ENCODE results near the gene TNNT2. TPM values are rescaled to one million over a fixed set of nuclear protein-coding genes. Genes with fewer than 3 reads are reported as not detected.

The TNNT2 gene
- total and polyA plus RNA-seq, 2 of the 8 experiments (the other 6 are each of a cell fraction or from before 2014, with no cell fraction given), result 3.1 to 21.0 TPM

DNA sequence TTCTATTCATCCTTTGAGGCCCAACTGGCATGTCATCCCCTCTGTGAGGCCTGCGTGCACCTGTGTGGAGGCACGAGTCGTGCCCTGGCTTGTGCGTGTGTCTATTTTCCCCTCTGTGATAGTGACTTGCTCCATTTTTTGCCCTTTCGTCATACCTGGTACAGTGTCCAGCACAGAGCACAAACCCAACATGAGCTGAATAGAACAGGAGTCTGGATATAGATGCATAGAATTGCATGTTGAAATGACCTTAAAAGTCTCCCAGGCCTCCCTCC lies 32.5 kb downstream of the TNNT2 start:
- 94% methylated on average over 5 of the region's 5 CpGs; no CpG with 5 or more reads in 1 of the 2 experiments for WGBS, 2 experiments (ENCODE audit: extremely low coverage in 1 of 2, insufficient coverage in 1 of 2, insufficient read length in 1 of 2, insufficient replicate concordance in 2 of 2, low coverage in 1 of 2, low lambda C conversion rate in 2 of 2, missing lambda C conversion rate in 1 of 2)
- 0 out of 2 replicates have a peak overlapping the region, but pooled peaks have one; percentile 5 for H2BK15ac ChIP-seq (ENCODE audit: low read length)
- FAIRE-seq, result no peak

More for the DNA sequence above, 32.5 kb downstream of the TNNT2 start:
- peaks cover 8 to 23% (median 11%) of the 10 kb centered on the region in 4 experiments; a peak in 6 of 7 replicates for H3K4me1 ChIP-seq (replicated peaks in 1 of 4; ENCODE audit: control insufficient read depth in 3 of 4, insufficient read depth in 4 of 4, low read length in 3 of 4)
- no peak for DNase-seq (ENCODE audit: low read depth in 1 of 2, low spot score in 2 of 2)
- ChIA-PET CTCF (ENCODE audit: partially characterized antibody) (interaction anchor here (0.7 to 8.6 kb wide), 21 partner anchors 11 to 136 kb away, joined by 3 to 271 read pairs (median 18); no protein-coding TSS in a partner anchor), POLR2A (ENCODE audit: partially characterized antibody) (interaction anchor here (1.0 kb wide), 1 partner anchor 12 kb away, joined by 3 read pairs; no protein-coding TSS in a partner anchor)
- H2BK5ac ChIP-seq (ENCODE audit: low read depth, low read length), result no peak overlapping the region
- no peak overlapping the region for H2BK12ac ChIP-seq (ENCODE audit: low read depth, low read length)
- no peaks in the 10 kb centered on the region for H3K79me1 ChIP-seq (ENCODE audit: low read depth, low read length)
- H3K23ac ChIP-seq (ENCODE audit: insufficient read length), result no peak overlapping the region
- H2AFZ ChIP-seq (ENCODE audit: low read length), result no peak overlapping the region
- no peaks in the 10 kb centered on the region for H3K79me2 ChIP-seq (ENCODE audit: control insufficient read depth in 1 of 2, insufficient read depth in 2 of 2, low read length in 2 of 2)
- no peak overlapping the region for H3K14ac ChIP-seq (ENCODE audit: insufficient read length)
- no peaks in the 10 kb centered on the region; a peak in 1 of 4 replicates for H3K9me3 ChIP-seq (ENCODE audit: insufficient read depth in 2 of 2, low read depth in 1 of 2, low read length in 1 of 2)
- H3K4me2 ChIP-seq (ENCODE audit: insufficient read depth in 1 of 2, low read depth in 2 of 2, low read length in 2 of 2), result no peak overlapping the region
- H4K5ac ChIP-seq (ENCODE audit: insufficient read length, low read depth, low read length), result no peak overlapping the region
- H3K4me3 ChIP-seq (ENCODE audit: extremely low read depth in 1 of 4, insufficient read depth in 2 of 4, low read depth in 3 of 4, low read length in 4 of 4), result no peak overlapping the region
- TF ChIP-seq RBBP5 (IDR thresholded peaks at IDR 0.05; ENCODE audit: borderline replicate concordance, low read depth, low read length), result no peak
- TF ChIP-seq TBP (IDR thresholded peaks at IDR 0.05; ENCODE audit: low read depth, low read length), result no peak
- no peak overlapping the region for H3K9ac ChIP-seq (replicated peaks in 1 of 4; ENCODE audit: extremely low read depth in 1 of 4, low read depth in 3 of 4, low read length in 3 of 4)
- H2BK20ac ChIP-seq (ENCODE audit: low read length), result no peak overlapping the region
- H4K20me1 ChIP-seq (replicated peaks in 1 of 2; ENCODE audit: control insufficient read depth in 1 of 2, insufficient read depth in 2 of 2, low read length in 2 of 2), result no peaks in the 10 kb centered on the region
- H4K91ac ChIP-seq (replicated peaks; ENCODE audit: insufficient read length, low read length), result no peak overlapping the region
- no peak overlapping the region for H3K4ac ChIP-seq (replicated peaks; ENCODE audit: insufficient read length, low read depth, low read length)
- no peaks in the 10 kb centered on the region for H3K36me3 ChIP-seq (ENCODE audit: control insufficient read depth in 2 of 4, insufficient read depth in 4 of 4, low read length in 3 of 4)
- H2BK120ac ChIP-seq (replicated peaks; ENCODE audit: low read depth, low read length), result no peak overlapping the region
- no peak overlapping the region for H3K27ac ChIP-seq (ENCODE audit: low read depth, low read length)
- H3K23me2 ChIP-seq (ENCODE audit: low read depth, low read length), result no peaks in the 10 kb centered on the region
- 0 out of 7 replicates have a peak, but pooled peaks cover 0 to 3% (median 0%) of the 10 kb centered on the region in 4 experiments for H3K27me3 ChIP-seq (replicated peaks in 1 of 4; ENCODE audit: control insufficient read depth in 3 of 4, extremely low read depth in 1 of 4, insufficient read depth in 3 of 4, low read length in 3 of 4)
- H2AK5ac ChIP-seq (ENCODE audit: low read depth, low read length), result 0 out of 2 replicates have a peak overlapping the region, but pooled peaks have one; percentile 31
- no peak overlapping the region for H3K18ac ChIP-seq (ENCODE audit: extremely low read depth, low read length)
- no peak overlapping the region for H3K56ac ChIP-seq (replicated peaks; ENCODE audit: insufficient read length, low read depth, low read length)
- H4K8ac ChIP-seq (ENCODE audit: extremely low read depth, insufficient read depth, low read length), result no peak overlapping the region

All from H1 (cell line).